Activated CD4-positive, alpha-beta T cell treated with anti-CD3 and anti-CD28 coated beads, Interleukin-2, amount 50 U/mL, for 4 hours (primary cell): ENCODE results near the gene CAMKK2.

Experiments used
- DNase-seq, 2 experiments: peaks; one replicate each; pipeline ENCODE4 v3.0.0-alpha.2; 2020

Gene CAMKK2

DNA sequence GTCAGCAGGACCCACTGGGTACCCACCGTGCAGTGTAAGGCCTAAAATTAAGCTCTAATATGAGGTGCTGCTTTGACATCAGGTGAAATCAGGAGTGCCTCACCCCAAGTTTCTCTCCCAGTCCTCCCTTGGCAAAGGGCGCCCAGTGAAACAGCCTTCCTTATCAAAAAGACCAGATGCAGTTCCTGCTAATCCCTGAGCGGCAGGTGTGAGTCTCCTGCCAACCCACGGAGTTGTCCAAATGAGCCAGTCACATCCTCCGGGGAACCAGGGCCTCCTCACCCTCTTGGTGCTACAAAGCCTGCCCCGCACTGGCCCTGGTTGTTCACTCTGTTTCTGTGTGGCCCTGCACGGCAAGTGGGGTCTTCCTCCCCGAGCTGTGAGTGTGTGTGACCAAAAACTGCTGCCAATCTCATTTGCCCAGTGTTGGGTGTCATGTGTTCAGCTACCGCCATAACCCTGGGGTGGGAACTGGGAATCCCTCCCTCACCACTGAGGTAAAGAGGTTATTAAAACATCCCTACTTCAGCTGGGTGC, 106.8 kb downstream of the CAMKK2 start:
- DNase-seq = no peak

DNA sequence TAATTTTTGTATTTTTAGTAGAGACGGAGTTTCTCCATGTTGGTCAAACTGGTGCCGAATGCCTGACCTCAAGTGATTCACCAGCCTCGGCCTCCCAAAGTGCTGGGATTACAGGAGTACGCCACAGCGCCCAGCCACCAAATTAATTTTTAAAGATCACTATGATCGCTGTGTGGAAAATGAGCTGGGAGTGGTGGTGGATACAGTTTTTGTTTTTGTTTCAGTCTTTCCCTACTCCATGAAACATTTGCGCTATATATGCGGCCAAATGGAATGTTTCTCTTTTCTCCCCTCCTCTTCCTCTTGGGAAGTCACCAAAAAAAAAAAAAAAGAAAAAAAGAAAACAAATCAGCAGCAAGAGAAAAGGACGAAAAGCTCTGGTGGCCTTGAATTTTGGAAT, 107.4 kb downstream of the CAMKK2 start:
- no peak for DNase-seq

DNA sequence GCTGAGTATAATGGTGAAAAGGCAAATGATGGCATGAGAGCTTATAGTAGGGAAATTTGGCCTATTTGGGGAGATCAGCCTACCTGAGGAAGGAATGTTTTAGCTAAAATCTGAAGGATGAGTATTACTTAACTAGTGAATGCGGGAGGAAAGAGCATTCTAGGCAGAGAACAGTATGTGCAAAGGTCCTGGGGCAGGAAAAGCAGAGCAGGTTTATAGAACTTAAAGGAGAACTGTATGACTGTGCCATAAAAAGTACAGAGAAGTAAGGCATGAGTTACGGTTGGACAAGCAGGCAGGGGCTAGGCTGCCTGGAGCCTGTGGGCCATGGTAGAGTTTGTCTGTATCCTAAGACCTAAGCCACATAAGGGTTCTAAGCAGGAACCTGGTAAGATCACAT, 108.3 kb downstream of the CAMKK2 start:
- no peak for DNase-seq
